GM19193 (cell line): Measurements from ENCODE around the gene RBP2.

Experiments
- POLR2A ChIP-seq: IDR thresholded peaks from 4 replicates; pipeline ENCODE4 v1.6.1; 2011; ENCODE audit not compliant: insufficient read depth, insufficient read length; ENCODE audit errors: extremely low read depth

RBP2 gene

GRCh38 chr3:139465636-139466035 lies 10.7 kb downstream of the RBP2 start:
- TF ChIP-seq POLR2A, result no peak

- TF ChIP-seq POLR2A, result no peak
These were observed 12.8 kb downstream of the RBP2 start for GRCh38 chr3:139463466-139463865.

GRCh38 chr3:139460529-139460928 lies 15.8 kb downstream of the RBP2 start:
- TF ChIP-seq POLR2A, result no peak

GRCh38 chr3:139460076-139460475 lies 16.2 kb downstream of the RBP2 start:
- TF ChIP-seq POLR2A, result no peak

- no peak for TF ChIP-seq POLR2A
These were observed 18.0 kb downstream of the RBP2 start for GRCh38 chr3:139458348-139458747.

- TF ChIP-seq POLR2A, result no peak
These were observed 19.2 kb downstream of the RBP2 start for GRCh38 chr3:139457066-139457465.

GRCh38 chr3:139456386-139456785 lies 19.9 kb downstream of the RBP2 start:
- no peak for TF ChIP-seq POLR2A

GRCh38 chr3:139455855-139456254 lies 20.5 kb downstream of the RBP2 start:
- no peak for TF ChIP-seq POLR2A

- no peak for TF ChIP-seq POLR2A
These were observed 21.1 kb downstream of the RBP2 start for GRCh38 chr3:139455206-139455605.

- TF ChIP-seq POLR2A, result no peak
These were observed 22.0 kb downstream of the RBP2 start for GRCh38 chr3:139454346-139454745.

- TF ChIP-seq POLR2A, result no peak
These were observed 26.2 kb downstream of the RBP2 start for GRCh38 chr3:139450159-139450558.

GRCh38 chr3:139449566-139449965 lies 26.8 kb downstream of the RBP2 start:
- no peak for TF ChIP-seq POLR2A

- no peak for TF ChIP-seq POLR2A
These were observed 28.2 kb downstream of the RBP2 start for GRCh38 chr3:139448104-139448503.

GRCh38 chr3:139447486-139447885 lies 28.8 kb downstream of the RBP2 start:
- no peak for TF ChIP-seq POLR2A

GRCh38 chr3:139444446-139444845 lies 31.9 kb downstream of the RBP2 start:
- no peak for TF ChIP-seq POLR2A

- TF ChIP-seq POLR2A, result no peak
These were observed 33.1 kb downstream of the RBP2 start for GRCh38 chr3:139443186-139443585.

- no peak for TF ChIP-seq POLR2A
These were observed 34.7 kb downstream of the RBP2 start for GRCh38 chr3:139441656-139442055.

GRCh38 chr3:139440639-139441556 lies 35.4 kb downstream of the RBP2 start:
- TF ChIP-seq POLR2A, result no peak

- no peak for TF ChIP-seq POLR2A
These were observed 37.0 kb downstream of the RBP2 start for GRCh38 chr3:139439278-139439677.
